NCI-H526 treated with DMSO at 0.1 percent for 48 hours (cell line): ENCODE results near the gene SIK3.
"Not testable (repeated sequence)": the region's sequence is repeated elsewhere in the genome, so short reads cannot be mapped to it uniquely, and the experiment has no call there.

Experiments used
- DNase-seq: peaks from one replicate; lab custom pipeline; 2025; lab: John Stamatoyannopoulos, UW

The SIK3 gene

GRCh38 chr11:117045956-117046355 lies 52.3 kb downstream of the SIK3 start:
- DNase-seq, result no peak

- no peak for DNase-seq
Observed at GRCh38 chr11:117045196-117045595, 53.0 kb downstream of the SIK3 start.

GRCh38 chr11:117044287-117045035 lies 53.8 kb downstream of the SIK3 start:
- no peak for DNase-seq

- DNase-seq, result no peak
Observed at GRCh38 chr11:117042689-117043088, 55.5 kb downstream of the SIK3 start.

GRCh38 chr11:117039900-117040299 lies 58.3 kb downstream of the SIK3 start:
- DNase-seq, result no peak

GRCh38 chr11:117039270-117039669 lies 59.0 kb downstream of the SIK3 start:
- DNase-seq, result no peak

GRCh38 chr11:117037975-117038350 lies 60.3 kb downstream of the SIK3 start:
- DNase-seq, result peak; percentile 57

- DNase-seq, result no peak
Observed at GRCh38 chr11:117037279-117037974, 60.8 kb downstream of the SIK3 start.

GRCh38 chr11:117034901-117035300 lies 63.3 kb downstream of the SIK3 start:
- DNase-seq, result no peak

GRCh38 chr11:117026593-117027330 lies 71.5 kb downstream of the SIK3 start:
- DNase-seq, result no peak

- not testable (repeated sequence) for DNase-seq
Observed at GRCh38 chr11:117023707-117024106, 74.5 kb downstream of the SIK3 start.

- no peak for DNase-seq
Observed at GRCh38 chr11:117023178-117023577, 75.0 kb downstream of the SIK3 start.

- no peak for DNase-seq
Observed at GRCh38 chr11:117022526-117022925, 75.7 kb downstream of the SIK3 start.

GRCh38 chr11:117020869-117021564 lies 77.2 kb downstream of the SIK3 start:
- DNase-seq, result no peak

GRCh38 chr11:117020287-117020686 lies 77.9 kb downstream of the SIK3 start:
- DNase-seq, result no peak

GRCh38 chr11:117019871-117020270 lies 78.4 kb downstream of the SIK3 start:
- DNase-seq, result no peak

- DNase-seq, result no peak
Observed at GRCh38 chr11:117017456-117017855, 80.8 kb downstream of the SIK3 start.

- no peak for DNase-seq
Observed at GRCh38 chr11:117016747-117017146, 81.5 kb downstream of the SIK3 start.

GRCh38 chr11:117016246-117016645 lies 82.0 kb downstream of the SIK3 start:
- DNase-seq, result no peak

GRCh38 chr11:117011541-117011898 lies 86.7 kb downstream of the SIK3 start:
- DNase-seq, result no peak

- DNase-seq, result no peak
Observed at GRCh38 chr11:117010808-117011540, 87.3 kb downstream of the SIK3 start.
